Endothelial cell of umbilical vein (primary cell): ENCODE measurements around the gene TMEM63B.

Source experiments
- MAX ChIP-seq: IDR thresholded peaks from 2 replicates; pipeline ENCODE4 v1.6.1; 2011; ENCODE audit not compliant: insufficient read depth, insufficient read length
- TF ChIP-seq, protein P1 (sequence below), 2 donors: IDR thresholded peaks; 1 replicate in 1 of 2; 2 replicates in 1 of 2; pipeline ENCODE4 v1.5.1; 2011; ENCODE audit warnings: low read length in 2 of 2, mild to moderate bottlenecking in 2 of 2, moderate library complexity in 2 of 2, control low read depth in 1 of 2, inconsistent platforms in 1 of 2, low read depth in 1 of 2; ENCODE audit not compliant: insufficient read depth in 1 of 2; ENCODE audit errors: extremely low read depth in 1 of 2

- TF ChIP-seq, protein P1, sequence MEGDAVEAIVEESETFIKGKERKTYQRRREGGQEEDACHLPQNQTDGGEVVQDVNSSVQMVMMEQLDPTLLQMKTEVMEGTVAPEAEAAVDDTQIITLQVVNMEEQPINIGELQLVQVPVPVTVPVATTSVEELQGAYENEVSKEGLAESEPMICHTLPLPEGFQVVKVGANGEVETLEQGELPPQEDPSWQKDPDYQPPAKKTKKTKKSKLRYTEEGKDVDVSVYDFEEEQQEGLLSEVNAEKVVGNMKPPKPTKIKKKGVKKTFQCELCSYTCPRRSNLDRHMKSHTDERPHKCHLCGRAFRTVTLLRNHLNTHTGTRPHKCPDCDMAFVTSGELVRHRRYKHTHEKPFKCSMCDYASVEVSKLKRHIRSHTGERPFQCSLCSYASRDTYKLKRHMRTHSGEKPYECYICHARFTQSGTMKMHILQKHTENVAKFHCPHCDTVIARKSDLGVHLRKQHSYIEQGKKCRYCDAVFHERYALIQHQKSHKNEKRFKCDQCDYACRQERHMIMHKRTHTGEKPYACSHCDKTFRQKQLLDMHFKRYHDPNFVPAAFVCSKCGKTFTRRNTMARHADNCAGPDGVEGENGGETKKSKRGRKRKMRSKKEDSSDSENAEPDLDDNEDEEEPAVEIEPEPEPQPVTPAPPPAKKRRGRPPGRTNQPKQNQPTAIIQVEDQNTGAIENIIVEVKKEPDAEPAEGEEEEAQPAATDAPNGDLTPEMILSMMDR (IDR thresholded peaks at IDR 0.05; ENCODE audit: extremely low read depth in 1 of 2, insufficient read depth in 1 of 2, low read depth in 1 of 2, low read length in 2 of 2): no peak
- TF ChIP-seq MAX: no peak
Measured at GRCh38 chr6:44111434-44112417, 15.6 kb upstream of the TMEM63B start.
